ENCODE results near the gene ARID3B. TPM values are rescaled to one million over a fixed set of nuclear protein-coding genes. Genes with fewer than 3 reads are reported as not detected.
A peak's percentile ranks its signal among the peaks of the same experiment; 100 is the strongest.

The ARID3B gene
- total and polyA plus RNA-seq, 2 of the 13 experiments (the other 11 are each of a cell fraction or from before 2014, with no cell fraction given), result 5.3 to 12.8 TPM

DNA sequence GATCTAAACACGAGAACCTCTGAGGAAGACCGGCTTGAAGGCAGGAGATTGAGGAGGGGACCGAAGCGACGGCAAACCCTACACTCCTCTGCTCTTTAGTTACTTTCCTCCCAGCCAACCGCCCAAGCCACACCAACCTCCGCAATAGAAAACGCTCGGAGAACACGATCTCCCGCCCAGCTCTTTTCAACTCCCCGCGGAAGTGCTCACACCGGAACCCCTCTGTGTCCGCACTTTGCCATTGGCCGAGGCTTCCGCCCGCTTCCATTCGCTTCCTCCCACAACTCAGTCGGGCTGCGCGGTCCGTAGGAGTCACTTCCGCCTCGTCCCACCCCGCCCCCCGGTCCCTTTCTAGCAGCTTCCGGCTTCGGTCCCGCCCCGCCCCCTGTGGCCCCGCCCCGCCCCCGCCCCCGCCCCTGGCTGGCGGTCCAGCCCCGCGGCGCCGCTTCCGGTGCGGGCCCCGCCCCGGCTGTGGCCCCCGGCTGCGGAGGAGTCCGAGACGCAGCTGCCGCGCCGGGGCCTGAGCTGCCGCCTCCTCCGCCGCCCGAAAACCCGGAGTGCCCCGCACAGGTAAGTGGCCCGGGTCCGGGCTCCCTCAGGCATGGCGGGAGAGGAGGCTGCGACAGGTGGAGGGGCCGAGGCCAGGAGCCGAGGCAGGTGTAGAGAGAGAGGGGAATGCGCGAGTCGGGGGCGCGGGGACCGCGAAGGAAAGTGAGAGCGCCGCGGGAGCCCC is at the start of gene ARID3B (continued):
- TF ChIP-seq, protein P1, sequence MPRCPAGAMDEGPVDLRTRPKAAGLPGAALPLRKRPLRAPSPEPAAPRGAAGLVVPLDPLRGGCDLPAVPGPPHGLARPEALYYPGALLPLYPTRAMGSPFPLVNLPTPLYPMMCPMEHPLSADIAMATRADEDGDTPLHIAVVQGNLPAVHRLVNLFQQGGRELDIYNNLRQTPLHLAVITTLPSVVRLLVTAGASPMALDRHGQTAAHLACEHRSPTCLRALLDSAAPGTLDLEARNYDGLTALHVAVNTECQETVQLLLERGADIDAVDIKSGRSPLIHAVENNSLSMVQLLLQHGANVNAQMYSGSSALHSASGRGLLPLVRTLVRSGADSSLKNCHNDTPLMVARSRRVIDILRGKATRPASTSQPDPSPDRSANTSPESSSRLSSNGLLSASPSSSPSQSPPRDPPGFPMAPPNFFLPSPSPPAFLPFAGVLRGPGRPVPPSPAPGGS (CRISPR knock-in tag; IDR thresholded peaks at IDR 0.05), result no peak
- TF ChIP-seq ZMYM4 (CRISPR knock-in tag; IDR thresholded peaks at IDR 0.05), result no peak
- TF ChIP-seq HMG20A (CRISPR knock-in tag; IDR thresholded peaks at IDR 0.05; ENCODE audit: borderline replicate concordance), result no peak
- TF ChIP-seq RORA (CRISPR knock-in tag; IDR thresholded peaks at IDR 0.05), result no peak
- TF ChIP-seq SIN3A (IDR thresholded peaks at IDR 0.05; ENCODE audit: borderline replicate concordance, low read depth, low read length), result peak; percentile 96
- TF ChIP-seq PCBP1 (IDR thresholded peaks at IDR 0.05; ENCODE audit: borderline replicate concordance, low read depth, low read length), result no peak
- TF ChIP-seq, protein P2, sequence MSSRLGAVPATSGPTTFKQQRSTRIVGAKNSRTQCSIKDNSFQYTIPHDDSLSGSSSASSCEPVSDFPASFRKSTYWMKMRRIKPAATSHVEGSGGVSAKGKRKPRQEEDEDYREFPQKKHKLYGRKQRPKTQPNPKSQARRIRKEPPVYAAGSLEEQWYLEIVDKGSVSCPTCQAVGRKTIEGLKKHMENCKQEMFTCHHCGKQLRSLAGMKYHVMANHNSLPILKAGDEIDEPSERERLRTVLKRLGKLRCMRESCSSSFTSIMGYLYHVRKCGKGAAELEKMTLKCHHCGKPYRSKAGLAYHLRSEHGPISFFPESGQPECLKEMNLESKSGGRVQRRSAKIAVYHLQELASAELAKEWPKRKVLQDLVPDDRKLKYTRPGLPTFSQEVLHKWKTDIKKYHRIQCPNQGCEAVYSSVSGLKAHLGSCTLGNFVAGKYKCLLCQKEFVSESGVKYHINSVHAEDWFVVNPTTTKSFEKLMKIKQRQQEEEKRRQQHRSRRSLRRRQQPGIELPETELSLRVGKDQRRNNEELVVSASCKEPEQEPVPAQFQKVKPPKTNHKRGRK (CRISPR knock-in tag; IDR thresholded peaks at IDR 0.05), result no peak
- no peak for TF ChIP-seq SNAI1 (CRISPR knock-in tag; IDR thresholded peaks at IDR 0.05; ENCODE audit: borderline replicate concordance)
- no peak for TF ChIP-seq TBL1XR1 (IDR thresholded peaks at IDR 0.05; ENCODE audit: borderline replicate concordance, low read length, partially characterized antibody)
- 0 out of 2 replicates have a peak, but pooled peaks have one; percentile 41 for TF ChIP-seq CREB1 (IDR thresholded peaks at IDR 0.05)
- TF ChIP-seq CREB1 (CRISPR knock-in tag; IDR thresholded peaks at IDR 0.05), result peak; percentile 72
- TF ChIP-seq ZNF660 (CRISPR knock-in tag; IDR thresholded peaks at IDR 0.05; ENCODE audit: borderline replicate concordance, low read depth), result no peak
- no peak for TF ChIP-seq ZNF891 (CRISPR knock-in tag; IDR thresholded peaks at IDR 0.05)
- no peak for TF ChIP-seq ZBTB8A (CRISPR knock-in tag; IDR thresholded peaks at IDR 0.05; ENCODE audit: borderline replicate concordance, low read depth)
- TF ChIP-seq, protein P3, sequence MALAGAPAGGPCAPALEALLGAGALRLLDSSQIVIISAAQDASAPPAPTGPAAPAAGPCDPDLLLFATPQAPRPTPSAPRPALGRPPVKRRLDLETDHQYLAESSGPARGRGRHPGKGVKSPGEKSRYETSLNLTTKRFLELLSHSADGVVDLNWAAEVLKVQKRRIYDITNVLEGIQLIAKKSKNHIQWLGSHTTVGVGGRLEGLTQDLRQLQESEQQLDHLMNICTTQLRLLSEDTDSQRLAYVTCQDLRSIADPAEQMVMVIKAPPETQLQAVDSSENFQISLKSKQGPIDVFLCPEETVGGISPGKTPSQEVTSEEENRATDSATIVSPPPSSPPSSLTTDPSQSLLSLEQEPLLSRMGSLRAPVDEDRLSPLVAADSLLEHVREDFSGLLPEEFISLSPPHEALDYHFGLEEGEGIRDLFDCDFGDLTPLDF (CRISPR knock-in tag; IDR thresholded peaks at IDR 0.05), result peak; percentile 67; the same call in 1 of the 2 replicates
- peak; percentile 62; the same call in 1 of the 2 replicates for TF ChIP-seq ZNF441 (CRISPR knock-in tag; IDR thresholded peaks at IDR 0.05; ENCODE audit: borderline replicate concordance)
- TF ChIP-seq RBAK (CRISPR knock-in tag; IDR thresholded peaks at IDR 0.05), result no peak
- peak; percentile 68 for TF ChIP-seq RBFOX2 (IDR thresholded peaks at IDR 0.05; ENCODE audit: low read depth, low read length)
- TF ChIP-seq, protein P4, sequence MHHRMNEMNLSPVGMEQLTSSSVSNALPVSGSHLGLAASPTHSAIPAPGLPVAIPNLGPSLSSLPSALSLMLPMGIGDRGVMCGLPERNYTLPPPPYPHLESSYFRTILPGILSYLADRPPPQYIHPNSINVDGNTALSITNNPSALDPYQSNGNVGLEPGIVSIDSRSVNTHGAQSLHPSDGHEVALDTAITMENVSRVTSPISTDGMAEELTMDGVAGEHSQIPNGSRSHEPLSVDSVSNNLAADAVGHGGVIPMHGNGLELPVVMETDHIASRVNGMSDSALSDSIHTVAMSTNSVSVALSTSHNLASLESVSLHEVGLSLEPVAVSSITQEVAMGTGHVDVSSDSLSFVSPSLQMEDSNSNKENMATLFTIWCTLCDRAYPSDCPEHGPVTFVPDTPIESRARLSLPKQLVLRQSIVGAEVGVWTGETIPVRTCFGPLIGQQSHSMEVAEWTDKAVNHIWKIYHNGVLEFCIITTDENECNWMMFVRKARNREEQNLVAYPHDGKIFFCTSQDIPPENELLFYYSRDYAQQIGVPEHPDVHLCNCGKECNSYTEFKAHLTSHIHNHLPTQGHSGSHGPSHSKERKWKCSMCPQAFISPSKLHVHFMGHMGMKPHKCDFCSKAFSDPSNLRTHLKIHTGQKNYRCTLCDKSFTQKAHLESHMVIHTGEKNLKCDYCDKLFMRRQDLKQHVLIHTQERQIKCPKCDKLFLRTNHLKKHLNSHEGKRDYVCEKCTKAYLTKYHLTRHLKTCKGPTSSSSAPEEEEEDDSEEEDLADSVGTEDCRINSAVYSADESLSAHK (CRISPR knock-in tag; IDR thresholded peaks at IDR 0.05; ENCODE audit: borderline replicate concordance), result no peak
- no peak for TF ChIP-seq ZSCAN9 (CRISPR knock-in tag; IDR thresholded peaks at IDR 0.05; ENCODE audit: borderline replicate concordance)
- TF ChIP-seq, protein P5, sequence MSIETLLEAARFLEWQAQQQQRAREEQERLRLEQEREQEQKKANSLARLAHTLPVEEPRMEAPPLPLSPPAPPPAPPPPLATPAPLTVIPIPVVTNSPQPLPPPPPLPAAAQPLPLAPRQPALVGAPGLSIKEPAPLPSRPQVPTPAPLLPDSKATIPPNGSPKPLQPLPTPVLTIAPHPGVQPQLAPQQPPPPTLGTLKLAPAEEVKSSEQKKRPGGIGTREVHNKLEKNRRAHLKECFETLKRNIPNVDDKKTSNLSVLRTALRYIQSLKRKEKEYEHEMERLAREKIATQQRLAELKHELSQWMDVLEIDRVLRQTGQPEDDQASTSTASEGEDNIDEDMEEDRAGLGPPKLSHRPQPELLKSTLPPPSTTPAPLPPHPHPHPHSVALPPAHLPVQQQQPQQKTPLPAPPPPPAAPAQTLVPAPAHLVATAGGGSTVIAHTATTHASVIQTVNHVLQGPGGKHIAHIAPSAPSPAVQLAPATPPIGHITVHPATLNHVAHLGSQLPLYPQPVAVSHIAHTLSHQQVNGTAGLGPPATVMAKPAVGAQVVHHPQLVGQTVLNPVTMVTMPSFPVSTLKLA (IDR thresholded peaks at IDR 0.05), result no peak
- TF ChIP-seq SIX4 (CRISPR knock-in tag; IDR thresholded peaks at IDR 0.05), result no peak

All from HepG2 (cell line).